CD4-positive, alpha-beta T cell treated with Interleukin-4 for 1 hour (primary cell): Measurements from ENCODE around the gene CROCC2.

Experiments used
- DNase-seq, 2 donors: peaks; one replicate each; pipeline ENCODE4 v3.0.0-alpha.2; 2020 to 2022

CROCC2 gene

GRCh38 chr2:240935103-240935876, 29.2 kb downstream of the CROCC2 start:
- DNase-seq, result no peak

GRCh38 chr2:240936106-240936505, 30.0 kb downstream of the CROCC2 start:
- DNase-seq, result no peak

GRCh38 chr2:240946046-240946445, 39.9 kb downstream of the CROCC2 start:
- DNase-seq, result no peak

GRCh38 chr2:240946654-240947053, 40.5 kb downstream of the CROCC2 start:
- DNase-seq, result no peak

- DNase-seq, result no peak
Observed at GRCh38 chr2:240947176-240947575, 41.0 kb downstream of the CROCC2 start.

GRCh38 chr2:240947607-240948006, 41.5 kb downstream of the CROCC2 start:
- DNase-seq, result no peak

GRCh38 chr2:240948086-240948485, 42.0 kb downstream of the CROCC2 start:
- DNase-seq, result no peak

- no peak for DNase-seq
Observed at GRCh38 chr2:240948905-240949790, 43.0 kb downstream of the CROCC2 start.

- DNase-seq, result no peak
Observed at GRCh38 chr2:240949791-240950705, 43.9 kb downstream of the CROCC2 start.

- DNase-seq, result no peak
Observed at GRCh38 chr2:240951045-240951594, 45.0 kb downstream of the CROCC2 start.

GRCh38 chr2:240952496-240953246, 46.5 kb downstream of the CROCC2 start:
- no peak for DNase-seq

- no peak for DNase-seq
Observed at GRCh38 chr2:240953426-240954410, 47.6 kb downstream of the CROCC2 start.

GRCh38 chr2:240954436-240955305, 48.5 kb downstream of the CROCC2 start:
- no peak for DNase-seq

- no peak for DNase-seq
Observed at GRCh38 chr2:240955306-240956170, 49.4 kb downstream of the CROCC2 start.

GRCh38 chr2:240956171-240956934, 50.2 kb downstream of the CROCC2 start:
- DNase-seq, result no peak

- no peak for DNase-seq
Observed at GRCh38 chr2:240956935-240957655, 51.0 kb downstream of the CROCC2 start.
